Esophagus squamous epithelium (tissue), 5 donors: Measurements from ENCODE around the gene MRPL44. TPM values are rescaled to one million over a fixed set of nuclear protein-coding genes. Genes with fewer than 3 reads are reported as not detected.
A peak's percentile ranks its signal among the peaks of the same experiment; 100 is the strongest.

Experiments
- DNase-seq: peaks from one replicate; lab custom pipeline; 2025; lab: John Stamatoyannopoulos, UW
- H3K27ac ChIP-seq, 4 donors: fragments of 200-600 bp; sonication (generic); one replicate each; pipeline ENCODE4 v1.5.1; 2016 to 2019; ENCODE audit warnings: mild to moderate bottlenecking in 1 of 4
- H3K27me3 ChIP-seq, 4 donors: fragments of 200-600 bp; sonication (generic); 1 replicate in 3 of 4; 2 replicates in 1 of 4; pipeline versions ENCODE4 v1.5.1 to v1.6.0; 2017 to 2021; ENCODE audit warnings: antibody characterized with exemption in 1 of 4
- H3K36me3 ChIP-seq, 3 donors: fragments of 200-600 bp; sonication (generic); one replicate each; pipeline ENCODE4 v1.5.1; 2016 to 2019
- H3K4me1 ChIP-seq, 3 donors: fragments of 200-600 bp; sonication (generic); one replicate each; pipeline ENCODE4 v1.5.1; 2017 to 2019
- H3K4me3 ChIP-seq, 4 donors: fragments of 200-600 bp; sonication (generic); 1 replicate in 3 of 4; 2 replicates in 1 of 4; pipeline ENCODE4 v1.5.1; 2016 to 2019; ENCODE audit warnings: mild to moderate bottlenecking in 2 of 4, moderate library complexity in 1 of 4
- H3K9me3 ChIP-seq, 3 donors: fragments of 200-600 bp; sonication (generic); one replicate each; pipeline ENCODE4 v1.5.1; 2016 to 2019
- POLR2A ChIP-seq, 4 donors: fragments of 450-650 bp; IDR thresholded peaks; one replicate each; pipeline ENCODE4 v1.6.1; 2017; ENCODE audit warnings: antibody characterized with exemption in 4 of 4, mild to moderate bottlenecking in 4 of 4, moderate library complexity in 3 of 4
- WGBS, 2 donors: methylation state at CpG; one replicate each; pipeline ENCODE4 v1.1.5; 2018; 5-methylcytosine and 5-hydroxymethylcytosine counted together
- intact Hi-C: fragments of 100-400 bp; cut with DNase I; formaldehyde crosslinking; loops from one replicate; pipeline ENCODE4 v1.15.0; 2022
- total RNA-seq, 4 donors: library from RNA; depleted of rRNA; stranded (reverse); fragments of >200 nt; gene quantifications; one replicate each; pipeline ENCODE4 v1.1.0, GENCODE V29; 2016
- TF ChIP-seq, protein P1 (sequence below), 6 experiments: fragments of 450-650 bp in 4 of 6; fragments of 200-600 bp in 2 of 6; sonication (generic) in 2 of 6; IDR thresholded peaks; one replicate each; pipeline ENCODE4 v1.5.1; 2016 to 2019; ENCODE audit warnings: antibody characterized with exemption in 6 of 6, mild to moderate bottlenecking in 4 of 6, moderate library complexity in 4 of 6
- donor health status: DM: yes; HTN: yes; CAD: no.

Gene MRPL44
- total RNA-seq, 4 donors from 2014 or later = 18.5 to 35.6 (median 23.5) TPM

DNA sequence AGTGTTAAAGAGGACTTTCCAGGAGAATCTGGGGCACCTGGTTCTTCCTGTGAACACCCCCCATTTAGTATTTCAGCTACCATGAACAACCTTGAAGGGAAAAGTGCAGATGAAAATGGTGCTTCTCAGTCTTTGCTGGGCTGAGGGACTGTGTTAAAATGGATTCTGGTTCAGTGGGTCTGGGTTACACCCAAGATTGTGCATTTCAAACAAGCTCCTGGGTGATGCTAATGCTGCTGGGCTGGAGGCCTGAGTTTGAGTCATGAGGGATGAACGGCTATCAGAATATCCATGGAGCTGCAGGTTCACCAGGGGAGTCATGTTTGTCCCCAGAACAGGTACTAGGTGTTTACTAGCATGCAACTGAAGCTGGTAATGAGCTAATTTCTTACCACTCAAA lies 24.0 kb downstream of the MRPL44 start:
- intact Hi-C loops = no loop called here
- TF ChIP-seq POLR2A (IDR thresholded peaks at IDR 0.05) = no peak
- TF ChIP-seq, protein P1, sequence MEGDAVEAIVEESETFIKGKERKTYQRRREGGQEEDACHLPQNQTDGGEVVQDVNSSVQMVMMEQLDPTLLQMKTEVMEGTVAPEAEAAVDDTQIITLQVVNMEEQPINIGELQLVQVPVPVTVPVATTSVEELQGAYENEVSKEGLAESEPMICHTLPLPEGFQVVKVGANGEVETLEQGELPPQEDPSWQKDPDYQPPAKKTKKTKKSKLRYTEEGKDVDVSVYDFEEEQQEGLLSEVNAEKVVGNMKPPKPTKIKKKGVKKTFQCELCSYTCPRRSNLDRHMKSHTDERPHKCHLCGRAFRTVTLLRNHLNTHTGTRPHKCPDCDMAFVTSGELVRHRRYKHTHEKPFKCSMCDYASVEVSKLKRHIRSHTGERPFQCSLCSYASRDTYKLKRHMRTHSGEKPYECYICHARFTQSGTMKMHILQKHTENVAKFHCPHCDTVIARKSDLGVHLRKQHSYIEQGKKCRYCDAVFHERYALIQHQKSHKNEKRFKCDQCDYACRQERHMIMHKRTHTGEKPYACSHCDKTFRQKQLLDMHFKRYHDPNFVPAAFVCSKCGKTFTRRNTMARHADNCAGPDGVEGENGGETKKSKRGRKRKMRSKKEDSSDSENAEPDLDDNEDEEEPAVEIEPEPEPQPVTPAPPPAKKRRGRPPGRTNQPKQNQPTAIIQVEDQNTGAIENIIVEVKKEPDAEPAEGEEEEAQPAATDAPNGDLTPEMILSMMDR (IDR thresholded peaks at IDR 0.05) = no peak
- H3K36me3 ChIP-seq = peaks cover 0 to 30% (median 0%) of the 10 kb centered on the region in 3 donors
- H3K9me3 ChIP-seq = no peaks in the 10 kb centered on the region
- DNase-seq = no peak
- H3K27me3 ChIP-seq = no peaks in the 10 kb centered on the region
- 78 to 100% methylated on average over 1 of the region's 1 CpG for WGBS, 2 donors
- no peak overlapping the region for H3K27ac ChIP-seq
- H3K4me3 ChIP-seq = no peak overlapping the region
- H3K4me1 ChIP-seq = peaks cover 0 to 8% (median 0%) of the 10 kb centered on the region in 3 donors

DNA sequence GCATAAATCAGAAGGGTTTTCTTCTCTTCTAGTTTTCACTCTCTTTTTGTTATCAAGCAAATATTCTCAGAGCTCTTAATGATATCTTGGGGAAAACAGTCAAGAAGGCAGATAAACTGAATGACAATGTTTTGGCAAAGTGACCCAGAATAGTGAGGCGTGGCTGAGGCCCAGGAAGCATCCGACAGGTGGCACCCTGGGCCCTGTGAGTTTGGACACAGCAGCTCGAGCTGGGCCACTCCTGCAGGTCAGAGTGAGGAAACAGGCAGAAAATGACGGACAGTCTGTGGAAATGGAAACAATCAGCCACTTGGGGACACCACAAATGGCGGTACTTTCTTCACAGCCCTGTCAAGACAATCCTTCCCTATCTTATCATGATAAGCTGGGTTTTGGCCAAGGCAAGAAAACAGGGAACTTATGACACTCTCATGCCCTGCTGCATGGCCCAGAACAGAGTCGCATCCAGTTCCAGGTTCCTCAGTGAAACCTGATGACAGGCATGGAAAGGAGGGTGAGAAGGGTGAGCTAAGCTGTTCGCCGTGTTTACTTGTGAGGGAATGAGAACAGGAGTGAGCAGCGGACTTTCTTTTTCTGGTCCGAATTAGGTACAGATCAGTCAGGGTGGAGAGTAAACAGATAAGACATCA lies 32.1 kb downstream of the MRPL44 start:
- Histone ChIP-seq H3K4me1 (peaks cover 0 to 6% (median 0%) of the 10 kb centered on the region in 3 donors), H3K36me3 (peaks cover 0 to 20% (median 0%) of the 10 kb centered on the region in 3 donors), H3K9me3 (no peaks in the 10 kb centered on the region), H3K27me3 (no peaks in the 10 kb centered on the region), H3K27ac (no peak overlapping the region), H3K4me3 (no peak overlapping the region)
- 85 to 86% methylated on average over 8 to 9 of the region's 10 CpGs for WGBS, 2 donors
- no peak for DNase-seq
- TF ChIP-seq, protein P1 (IDR thresholded peaks at IDR 0.05) = peak in 2 of 6 experiments; percentile 14 to 23
- TF ChIP-seq POLR2A (IDR thresholded peaks at IDR 0.05) = no peak
- intact Hi-C loops = no loop called here

DNA sequence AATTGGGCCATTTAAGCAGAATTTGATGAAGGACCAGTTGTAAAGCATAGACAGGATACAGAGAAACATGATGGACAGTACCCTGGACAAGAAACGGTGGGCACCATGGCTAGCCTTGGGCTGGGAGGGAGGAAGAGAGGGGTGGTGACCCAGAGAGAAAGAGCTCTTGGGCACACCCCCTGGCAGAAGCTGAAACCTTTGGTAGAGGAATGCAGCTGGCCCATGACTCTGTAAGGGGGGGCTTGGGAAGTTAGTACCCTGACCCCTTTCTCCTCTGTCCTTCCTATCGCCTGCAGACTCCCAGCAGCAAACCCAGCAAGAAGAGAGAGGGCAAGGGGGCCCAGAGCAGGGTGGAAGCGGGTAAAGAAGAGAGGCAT lies 32.6 kb downstream of the MRPL44 start:
- no peak overlapping the region for H3K4me3 ChIP-seq
- peaks cover 0 to 15% (median 0%) of the 10 kb centered on the region in 3 donors for H3K36me3 ChIP-seq
- peaks cover 0 to 6% (median 0%) of the 10 kb centered on the region in 3 donors for H3K4me1 ChIP-seq
- no peaks in the 10 kb centered on the region for H3K9me3 ChIP-seq
- intact Hi-C loops = no loop called here
- H3K27ac ChIP-seq = no peak overlapping the region
- no peak for TF ChIP-seq POLR2A (IDR thresholded peaks at IDR 0.05)
- TF ChIP-seq, protein P1 (IDR thresholded peaks at IDR 0.05) = no peak
- H3K27me3 ChIP-seq = no peaks in the 10 kb centered on the region
- no peak for DNase-seq
- 76 to 78% methylated on average over 3 of the region's 3 CpGs for WGBS, 2 donors

DNA sequence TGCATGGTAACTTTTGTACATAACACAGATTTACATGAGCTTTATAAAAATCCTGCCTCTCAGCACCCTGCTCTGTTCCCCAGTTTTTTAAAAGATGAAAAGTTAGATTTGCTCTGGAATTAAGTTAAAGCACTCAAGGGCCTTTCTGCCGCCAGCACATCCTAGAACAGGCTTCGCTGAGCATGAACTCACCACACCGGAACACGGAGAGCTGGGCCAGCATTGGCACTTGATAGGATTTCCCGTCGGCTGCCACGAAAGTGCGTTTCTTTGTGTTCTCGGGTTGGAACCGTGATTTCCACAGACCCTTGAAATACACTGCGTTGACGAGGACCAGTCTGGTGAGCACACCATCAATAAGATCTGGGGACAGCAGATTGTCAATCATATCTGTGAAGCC lies 34.3 kb downstream of the MRPL44 start:
- intact Hi-C loops = no loop called here
- Histone ChIP-seq H3K4me1 (peaks cover 0 to 6% (median 0%) of the 10 kb centered on the region in 3 donors), H3K27ac (no peak overlapping the region), H3K27me3 (no peaks in the 10 kb centered on the region), H3K9me3 (no peaks in the 10 kb centered on the region), H3K36me3 (peaks cover 0 to 13% (median 0%) of the 10 kb centered on the region in 3 donors), H3K4me3 (no peak overlapping the region)
- DNase-seq = no peak
- WGBS, 2 donors = 88 to 90% methylated on average over 8 to 12 of the region's 12 CpGs
- TF ChIP-seq POLR2A (IDR thresholded peaks at IDR 0.05) = no peak
- TF ChIP-seq, protein P1 (IDR thresholded peaks at IDR 0.05) = no peak

DNA sequence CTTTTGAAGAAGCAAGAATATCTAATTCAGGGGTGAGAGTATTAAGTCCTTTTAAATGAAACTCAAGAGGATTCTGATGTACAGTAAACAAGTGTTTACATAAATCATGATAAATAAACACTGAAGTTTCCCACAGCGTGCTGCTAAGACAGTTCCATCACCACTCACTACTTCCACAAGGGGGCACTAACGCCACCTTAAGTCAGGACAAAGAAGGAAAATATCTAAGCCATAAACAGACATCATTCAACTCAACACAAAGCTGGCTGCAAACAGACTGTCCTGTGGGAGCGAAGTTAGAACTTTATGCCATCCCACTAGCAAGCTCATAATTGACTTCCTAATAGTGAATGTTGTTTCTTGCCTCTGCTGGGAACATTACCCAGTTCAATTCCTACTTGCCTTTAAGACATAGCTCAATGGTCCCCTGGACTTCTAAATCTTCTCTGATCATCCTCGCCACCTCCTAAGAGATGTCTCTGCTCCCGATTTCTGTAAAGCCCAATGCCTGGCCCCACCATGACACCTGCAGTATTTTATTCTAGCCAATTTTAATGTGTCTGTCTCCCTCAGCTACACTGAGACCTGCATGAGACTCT lies 36.5 kb downstream of the MRPL44 start:
- H3K27ac ChIP-seq = no peak overlapping the region
- peaks cover 0 to 18% (median 0%) of the 10 kb centered on the region in 3 donors for H3K36me3 ChIP-seq
- H3K9me3 ChIP-seq = no peaks in the 10 kb centered on the region
- intact Hi-C loops = no loop called here
- peaks cover 0 to 11% (median 0%) of the 10 kb centered on the region in 3 donors for H3K4me1 ChIP-seq
- whole genome bisulfite sequencing, 2 donors = 29 to 31% methylated on average over 5 of the region's 5 CpGs
- TF ChIP-seq, protein P1 (IDR thresholded peaks at IDR 0.05) = peak; percentile 70 to 87 (median 80)
- TF ChIP-seq POLR2A (IDR thresholded peaks at IDR 0.05) = no peak
- no peak for DNase-seq
- no peak overlapping the region for H3K4me3 ChIP-seq
- no peaks in the 10 kb centered on the region for H3K27me3 ChIP-seq
